Activated B cell treated with CpG ODN at 0.5 μM for 24 hours (primary cell): ENCODE data around the gene ARF4. TPM values are rescaled to one million over a fixed set of nuclear protein-coding genes. Genes with fewer than 3 reads are reported as not detected.

Experiments used
- ATAC-seq: fragments of 200-7000 bp; cut with Tn5 transposase; one replicate; pipeline ENCODE4 v1.10.0; 2021; ENCODE audit warnings: low read depth, mild to moderate bottlenecking, moderate library complexity
- CTCF ChIA-PET: fragments of 350-600 bp; sonication (Branson Sonifier 250); formaldehyde crosslinking; loops from one replicate; lab custom pipeline; 2021; ENCODE audit warnings: antibody characterized with exemption; lab: Charles Lee
- POLR2A ChIA-PET: fragments of 350-600 bp; sonication (Branson Sonifier 250); formaldehyde crosslinking; loops from one replicate; lab custom pipeline; 2021; ENCODE audit warnings: antibody characterized with exemption; lab: Charles Lee
- DNase-seq: peaks from one replicate; pipeline ENCODE4 v3.0.0; 2022
- H3K27ac Mint-ChIP-seq: one replicate; pipeline ENCODE4 v1.8.0; 2020; ENCODE audit warnings: mixed read lengths
- H3K27me3 Mint-ChIP-seq: one replicate; pipeline ENCODE4 v1.8.0; 2021; ENCODE audit warnings: mixed read lengths
- H3K36me3 Mint-ChIP-seq: one replicate; pipeline ENCODE4 v1.8.0; 2021; ENCODE audit warnings: low read depth, mixed read lengths
- H3K4me1 Mint-ChIP-seq: one replicate; pipeline ENCODE4 v1.8.0; 2021; ENCODE audit warnings: mixed read lengths
- H3K4me3 Mint-ChIP-seq: one replicate; pipeline ENCODE4 v1.8.0; 2020; ENCODE audit warnings: mild to moderate bottlenecking, mixed read lengths
- H3K9me3 Mint-ChIP-seq: one replicate; pipeline ENCODE4 v1.8.0; 2020; ENCODE audit warnings: mixed read lengths
- CTCF ChIP-seq: fragments of 200-600 bp; IDR thresholded peaks from one replicate; pipeline ENCODE4 v1.8.0; 2022; ENCODE audit warnings: antibody characterized with exemption, mild to moderate bottlenecking
- intact Hi-C: fragments of 100-400 bp; cut with micrococcal nuclease; formaldehyde crosslinking; loops from one replicate; pipeline ENCODE4 v1.15.1; 2024
- total RNA-seq: library from RNA; stranded (reverse); gene quantifications from 2 replicates; pipeline ENCODE4 v1.2.3, GENCODE V29; 2022

The ARF4 gene
- total RNA-seq, 1 donor from 2014 or later: 43.0 TPM

DNA sequence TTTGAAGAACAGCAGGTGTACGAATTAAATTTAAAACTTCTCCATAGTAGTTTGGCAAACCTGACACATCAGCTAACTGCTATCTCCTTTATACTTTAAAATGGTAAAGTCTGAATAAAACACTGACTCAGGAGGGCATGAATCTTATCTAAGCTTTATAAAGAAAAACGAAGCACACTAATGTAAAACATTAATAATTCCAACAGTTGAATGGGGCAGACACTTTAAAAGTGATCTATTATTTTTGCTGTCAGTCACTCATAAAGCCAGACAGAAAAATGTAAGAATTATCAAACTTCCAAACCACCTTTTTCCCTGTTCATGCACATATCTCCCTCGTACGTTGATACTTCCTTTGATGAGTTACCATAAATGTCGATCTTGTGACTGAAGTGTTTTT is 2.6 kb downstream of the ARF4 start:
- H3K27ac Mint-ChIP-seq: no peak overlapping the region
- intact Hi-C loops: loop anchor here (10.0 kb wide), 2 partner anchors 790 to 1040 kb away; partner anchors contain the start of genes ARHGEF3 and CCDC66

GRCh38 chr3:57594144-57594543 is 3.0 kb downstream of the ARF4 start:
- intact Hi-C loops: loop anchor here (10.0 kb wide), 2 partner anchors 789 to 1039 kb away; partner anchors contain the start of genes ARHGEF3 and CCDC66
- ATAC-seq (no peak), DNase-seq (no peak)
- no peak overlapping the region for H3K27ac Mint-ChIP-seq
- peaks cover 34% of the 10 kb centered on the region for H3K36me3 Mint-ChIP-seq
- H3K9me3 Mint-ChIP-seq: no peaks in the 10 kb centered on the region
- POLR2A ChIA-PET: no interaction called here
- CTCF ChIA-PET: no interaction called here
- TF ChIP-seq CTCF: no peak
- peaks cover 52% of the 10 kb centered on the region for H3K4me1 Mint-ChIP-seq
- H3K4me3 Mint-ChIP-seq: peak overlapping the region; percentile 9
- H3K27me3 Mint-ChIP-seq: no peaks in the 10 kb centered on the region

More for the DNA sequence above, 2.6 kb downstream of the ARF4 start:
- peaks cover 56% of the 10 kb centered on the region for H3K4me1 Mint-ChIP-seq
- POLR2A ChIA-PET: no interaction called here
- no peak for TF ChIP-seq CTCF
- CTCF ChIA-PET: no interaction called here
- ATAC-seq (no peak), DNase-seq (no peak)
- H3K9me3 Mint-ChIP-seq: no peaks in the 10 kb centered on the region
- no peaks in the 10 kb centered on the region for H3K27me3 Mint-ChIP-seq
- peaks cover 34% of the 10 kb centered on the region for H3K36me3 Mint-ChIP-seq
- peak overlapping the region; percentile 9 for H3K4me3 Mint-ChIP-seq

- Mint-ChIP-seq H3K4me1 (peaks cover 46% of the 10 kb centered on the region), H3K9me3 (no peaks in the 10 kb centered on the region), H3K27me3 (no peaks in the 10 kb centered on the region), H3K4me3 (no peak overlapping the region), H3K36me3 (peaks cover 30% of the 10 kb centered on the region), H3K27ac (no peak overlapping the region)
- CTCF ChIA-PET: no interaction called here
- POLR2A ChIA-PET: interaction anchor here (1.0 kb wide), 1 partner anchor 17 kb away, joined by 3 read pairs; no protein-coding TSS in a partner anchor
- intact Hi-C loops: loop anchor here (10.0 kb wide), 2 partner anchors 788 to 1038 kb away; partner anchors contain the start of genes ARHGEF3 and CCDC66
- TF ChIP-seq CTCF: no peak
- DNase-seq: no peak
- ATAC-seq: no peak
Measured at GRCh38 chr3:57592306-57592705, 4.8 kb downstream of the ARF4 start.

DNA sequence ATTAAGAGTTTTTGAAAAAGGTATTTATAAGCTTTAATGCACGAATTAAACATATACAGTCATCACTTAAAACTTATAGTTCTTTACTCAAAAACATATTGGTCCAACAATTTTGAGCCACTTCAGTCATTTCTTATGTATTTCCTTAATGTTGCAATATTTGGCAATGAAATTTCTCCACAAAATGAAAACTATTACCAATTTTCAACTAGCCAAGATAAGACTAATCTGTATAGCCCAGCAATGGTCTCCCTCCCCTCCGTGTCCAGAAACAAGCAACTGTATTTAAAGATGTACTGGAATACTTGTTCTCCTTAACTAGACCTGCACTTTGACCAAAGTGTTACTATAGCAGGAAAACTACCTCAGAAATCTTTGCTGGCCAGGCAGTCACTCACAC is 9.2 kb downstream of the ARF4 start:
- no peak for TF ChIP-seq CTCF
- Mint-ChIP-seq H3K4me1 (peaks cover 31% of the 10 kb centered on the region), H3K4me3 (no peak overlapping the region), H3K9me3 (no peaks in the 10 kb centered on the region), H3K36me3 (peaks cover 37% of the 10 kb centered on the region), H3K27me3 (no peaks in the 10 kb centered on the region), H3K27ac (no peak overlapping the region)
- POLR2A ChIA-PET: no interaction called here
- intact Hi-C loops: loop anchor here (2.0 kb wide), 1 partner anchor 17 kb away; no protein-coding TSS in a partner anchor
- no peak for DNase-seq
- CTCF ChIA-PET: no interaction called here
- ATAC-seq: no peak

- no peak for ATAC-seq
- DNase-seq: no peak
- Mint-ChIP-seq H3K9me3 (no peaks in the 10 kb centered on the region), H3K27ac (no peak overlapping the region), H3K4me1 (peaks cover 30% of the 10 kb centered on the region), H3K36me3 (peaks cover 34% of the 10 kb centered on the region), H3K4me3 (no peak overlapping the region), H3K27me3 (no peaks in the 10 kb centered on the region)
- intact Hi-C loops: loop anchor here (2.0 kb wide), 1 partner anchor 16 kb away; no protein-coding TSS in a partner anchor
- TF ChIP-seq CTCF: no peak
- POLR2A ChIA-PET: no interaction called here
- CTCF ChIA-PET: no interaction called here
Measured at GRCh38 chr3:57586778-57587177, 10.4 kb downstream of the ARF4 start.
